Kidney (tissue), 14 donors: ENCODE measurements around the gene XPO1. TPM values are rescaled to one million over a fixed set of nuclear protein-coding genes. Genes with fewer than 3 reads are reported as not detected.

Experiments
- DNase-seq, 5 donors: peaks; one replicate each; pipeline ENCODE4 v3.0.0-alpha.2; 2013 to 2020
- FAIRE-seq: peaks from 2 replicates; lab custom pipeline; 2012; peaks lifted over from hg19 to GRCh38; lab: Jason Lieb, UNC
- H3K27ac ChIP-seq, 2 donors: one replicate each; pipeline ENCODE4 v1.7.0; 2013; ENCODE audit warnings: low read depth in 2 of 2, low read length in 2 of 2, inconsistent platforms in 1 of 2
- H3K27me3 ChIP-seq: one replicate; pipeline ENCODE4 v1.7.1; 2013; ENCODE audit warnings: low read length, inconsistent platforms; ENCODE audit not compliant: control insufficient read depth, insufficient read depth
- H3K36me3 ChIP-seq, 3 donors: one replicate each; pipeline versions ENCODE4 v1.7.0 to v1.7.1; 2013; ENCODE audit warnings: low read length in 3 of 3, control low read depth in 1 of 3, inconsistent platforms in 1 of 3; ENCODE audit not compliant: insufficient read depth in 3 of 3, control insufficient read depth in 2 of 3
- H3K4me1 ChIP-seq, 3 donors: one replicate each; pipeline versions ENCODE4 v1.7.0 to v1.7.1; 2013; ENCODE audit warnings: low read length in 3 of 3, inconsistent platforms in 1 of 3, low read depth in 1 of 3; ENCODE audit not compliant: control insufficient read depth in 2 of 3, insufficient read depth in 2 of 3
- H3K4me3 ChIP-seq, 3 donors: one replicate each; pipeline versions ENCODE4 v1.7.0 to v1.8.1; 2013; ENCODE audit warnings: low read length in 3 of 3, control low read depth in 1 of 3, inconsistent platforms in 1 of 3
- H3K9ac ChIP-seq, 3 donors: one replicate each; pipeline versions ENCODE4 v1.7.0 to v1.7.1; 2013; ENCODE audit warnings: low read length in 3 of 3, control low read depth in 1 of 3, inconsistent platforms in 1 of 3
- H3K9me3 ChIP-seq, 3 donors: one replicate each; pipeline versions ENCODE4 v1.7.0 to v1.7.1; 2013; ENCODE audit warnings: low read length in 3 of 3, control low read depth in 1 of 3, inconsistent platforms in 1 of 3; ENCODE audit not compliant: control insufficient read depth in 2 of 3, insufficient read depth in 1 of 3
- intact Hi-C: fragments of 100-400 bp; cut with DNase I; formaldehyde crosslinking; loops from one replicate; pipeline ENCODE4 v1.11.1; 2022
- polyA plus RNA-seq: library from polyadenylated mRNA; stranded (reverse); fragments of 350-450 nt; fragmentation: Illumina TruSeq; extraction: RNeasy Lipid Tissue Mini Kit (QIAGEN cat#74804); gene quantifications from one replicate; pipeline ENCODE4 v1.2.3, GENCODE V29; 2014; ENCODE audit warnings: low read depth, low replicate concordance; ENCODE audit not compliant: insufficient read depth
- total RNA-seq: library from RNA; stranded (reverse); fragmentation: NEBNext Ultra II Directional; extraction: Animal tissue kit (Norgen Biotek cat#: 25700); gene quantifications from one replicate; pipeline ENCODE4 v1.2.1, GENCODE V29; 2021
- TF ChIP-seq, protein P1 (sequence below): IDR thresholded peaks from 3 replicates; pipeline ENCODE4 v1.5.1; 2012; ENCODE audit warnings: mild to moderate bottlenecking, moderate library complexity, borderline replicate concordance; ENCODE audit not compliant: insufficient read depth; ENCODE audit errors: extremely low read depth
- donor health status: control.
- donor health status: control.
- donor health status: control.
- donor health status: control.
- donor health status: control.
- donor health status: DM: yes; HTN: yes; CAD: no.
- donor health status: Normal renal cell carcinoma (clear cell type).

XPO1 gene
- total and polyA plus RNA-seq, 2 donors from 2014 or later, result 37.8 to 117 TPM

DNA sequence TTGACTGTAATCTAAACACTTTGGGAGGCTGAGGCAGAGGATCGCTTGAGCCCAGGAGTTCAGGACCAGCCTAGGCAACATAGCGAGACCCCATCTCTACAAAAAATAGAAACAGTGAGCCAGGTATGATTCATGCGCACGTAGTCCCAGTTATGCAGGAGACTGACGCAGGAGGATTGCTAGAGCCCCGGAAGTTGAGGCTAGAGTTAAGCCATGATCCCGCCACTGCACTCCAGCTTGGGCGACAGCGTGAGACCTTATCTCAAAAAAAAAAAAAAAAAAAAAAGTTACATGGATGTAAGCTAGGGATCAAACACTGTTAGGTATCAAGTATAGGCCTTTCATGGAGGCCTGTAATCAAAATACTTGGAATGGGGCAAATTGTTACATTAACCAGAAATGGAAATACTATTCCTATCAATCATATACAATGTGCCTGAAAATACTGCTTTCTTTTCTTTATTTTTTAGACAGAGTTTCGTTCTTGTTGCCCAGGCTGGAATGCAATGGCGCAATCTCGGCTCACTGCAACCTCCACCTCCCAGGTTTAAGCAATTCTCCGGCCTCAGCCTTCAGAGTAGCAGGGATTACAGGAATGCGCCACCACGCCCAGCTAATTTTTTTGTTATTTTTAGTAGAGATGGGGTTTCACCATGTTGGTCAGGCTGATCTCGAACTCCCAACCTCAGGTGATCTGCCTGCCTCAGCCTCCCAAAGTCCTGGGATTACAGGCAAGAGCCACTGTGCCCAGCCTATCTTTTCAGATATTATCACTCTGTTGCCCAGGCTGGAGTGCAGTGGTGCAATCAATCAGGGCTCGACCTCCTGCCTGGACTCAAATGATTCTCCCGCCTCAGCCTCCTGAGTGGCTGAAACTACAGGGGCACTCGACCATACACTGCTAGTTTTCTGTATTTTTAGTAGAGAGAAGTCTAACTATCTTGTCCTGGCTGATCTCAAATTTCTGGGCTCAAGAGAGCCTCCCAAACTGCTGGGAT, 27.2 kb downstream of the XPO1 start:
- Histone ChIP-seq H3K4me3 (no peak overlapping the region), H3K9me3 (no peaks in the 10 kb centered on the region), H3K27me3 (no peaks in the 10 kb centered on the region), H3K9ac (no peak overlapping the region), H3K4me1 (no peaks in the 10 kb centered on the region), H3K36me3 (peaks cover 6 to 20% (median 6%) of the 10 kb centered on the region in 3 donors), H3K27ac (no peak overlapping the region)
- TF ChIP-seq, protein P1, sequence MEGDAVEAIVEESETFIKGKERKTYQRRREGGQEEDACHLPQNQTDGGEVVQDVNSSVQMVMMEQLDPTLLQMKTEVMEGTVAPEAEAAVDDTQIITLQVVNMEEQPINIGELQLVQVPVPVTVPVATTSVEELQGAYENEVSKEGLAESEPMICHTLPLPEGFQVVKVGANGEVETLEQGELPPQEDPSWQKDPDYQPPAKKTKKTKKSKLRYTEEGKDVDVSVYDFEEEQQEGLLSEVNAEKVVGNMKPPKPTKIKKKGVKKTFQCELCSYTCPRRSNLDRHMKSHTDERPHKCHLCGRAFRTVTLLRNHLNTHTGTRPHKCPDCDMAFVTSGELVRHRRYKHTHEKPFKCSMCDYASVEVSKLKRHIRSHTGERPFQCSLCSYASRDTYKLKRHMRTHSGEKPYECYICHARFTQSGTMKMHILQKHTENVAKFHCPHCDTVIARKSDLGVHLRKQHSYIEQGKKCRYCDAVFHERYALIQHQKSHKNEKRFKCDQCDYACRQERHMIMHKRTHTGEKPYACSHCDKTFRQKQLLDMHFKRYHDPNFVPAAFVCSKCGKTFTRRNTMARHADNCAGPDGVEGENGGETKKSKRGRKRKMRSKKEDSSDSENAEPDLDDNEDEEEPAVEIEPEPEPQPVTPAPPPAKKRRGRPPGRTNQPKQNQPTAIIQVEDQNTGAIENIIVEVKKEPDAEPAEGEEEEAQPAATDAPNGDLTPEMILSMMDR, result no peak
- FAIRE-seq (no peak), DNase-seq (no peak)
- intact Hi-C loops, result no loop called here

- Histone ChIP-seq H3K9me3 (no peaks in the 10 kb centered on the region), H3K36me3 (peaks cover under 1 to 12% (median 5%) of the 10 kb centered on the region in 3 donors), H3K27ac (no peak overlapping the region), H3K4me1 (no peaks in the 10 kb centered on the region), H3K9ac (no peak overlapping the region), H3K4me3 (no peak overlapping the region), H3K27me3 (no peaks in the 10 kb centered on the region)
- DNase-seq (no peak), FAIRE-seq (no peak)
- TF ChIP-seq, protein P1, result no peak
- intact Hi-C loops, result no loop called here
Measured at GRCh38 chr2:61504949-61505348, 33.2 kb downstream of the XPO1 start.

DNA sequence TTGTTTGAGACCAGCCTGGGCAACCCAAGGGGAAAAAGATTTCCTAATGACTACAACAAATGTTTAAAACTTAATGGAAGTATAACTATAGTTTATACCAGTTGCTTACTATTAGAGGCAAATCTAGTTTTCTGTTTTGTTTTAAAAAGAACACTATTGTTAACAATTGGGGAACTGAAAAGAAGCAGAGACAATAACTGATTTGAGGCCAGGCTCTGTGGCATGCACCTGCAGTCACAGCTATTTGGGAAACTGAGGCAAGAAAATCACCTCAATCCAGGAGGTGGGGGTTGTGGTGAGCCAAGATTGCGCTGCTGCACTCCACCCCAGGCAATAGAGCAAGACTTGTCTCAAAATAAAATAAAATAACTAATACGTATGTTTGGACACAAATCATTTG, 39.1 kb downstream of the XPO1 start:
- intact Hi-C loops, result no loop called here
- H3K36me3 ChIP-seq, result peaks cover 25 to 50% (median 27%) of the 10 kb centered on the region in 3 donors
- no peak for FAIRE-seq

More for the DNA sequence above, 39.1 kb downstream of the XPO1 start:
- H3K27ac ChIP-seq, result no peak overlapping the region
- H3K4me1 ChIP-seq, result no peaks in the 10 kb centered on the region
- no peak overlapping the region for H3K4me3 ChIP-seq
- no peaks in the 10 kb centered on the region for H3K9me3 ChIP-seq
- TF ChIP-seq, protein P1, result no peak
- no peak for DNase-seq
- no peak overlapping the region for H3K9ac ChIP-seq
- H3K27me3 ChIP-seq, result no peaks in the 10 kb centered on the region
